Endothelial cell of hepatic sinusoid (primary cell): ENCODE results near the gene ARHGAP42.

Experiments used
- in situ Hi-C: cut with HindIII; loops from 2 replicates; pipeline ENCODE4 v1.10.0; 2017; ENCODE audit warnings: low sequenced_read_pairs

ARHGAP42 gene

GRCh38 chr11:100753571-100753970, 66.5 kb downstream of the ARHGAP42 start:
- in situ Hi-C loops, result no loop called here

GRCh38 chr11:100756559-100756958, 69.5 kb downstream of the ARHGAP42 start:
- in situ Hi-C loops, result no loop called here

DNA sequence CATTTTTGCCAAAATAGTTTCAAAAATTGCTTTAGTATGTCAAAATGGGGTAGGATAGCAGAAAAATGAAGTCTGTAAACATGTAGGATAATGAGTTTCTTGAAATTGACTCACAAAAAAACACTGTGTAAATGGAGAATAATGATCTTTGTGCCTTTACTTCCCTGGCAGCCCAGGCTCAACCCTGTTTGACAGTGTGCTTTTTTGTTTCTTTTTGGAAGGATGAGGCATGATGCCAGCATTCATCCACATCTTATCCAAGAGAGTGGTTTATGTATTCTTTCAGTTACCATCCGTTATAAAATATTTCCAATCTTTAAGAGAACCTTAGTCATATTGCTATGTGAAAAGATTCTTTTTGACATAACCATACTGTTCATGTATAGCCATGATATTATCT, 70.6 kb downstream of the ARHGAP42 start:
- in situ Hi-C loops, result no loop called here

GRCh38 chr11:100759106-100759505, 72.0 kb downstream of the ARHGAP42 start:
- in situ Hi-C loops, result no loop called here

DNA sequence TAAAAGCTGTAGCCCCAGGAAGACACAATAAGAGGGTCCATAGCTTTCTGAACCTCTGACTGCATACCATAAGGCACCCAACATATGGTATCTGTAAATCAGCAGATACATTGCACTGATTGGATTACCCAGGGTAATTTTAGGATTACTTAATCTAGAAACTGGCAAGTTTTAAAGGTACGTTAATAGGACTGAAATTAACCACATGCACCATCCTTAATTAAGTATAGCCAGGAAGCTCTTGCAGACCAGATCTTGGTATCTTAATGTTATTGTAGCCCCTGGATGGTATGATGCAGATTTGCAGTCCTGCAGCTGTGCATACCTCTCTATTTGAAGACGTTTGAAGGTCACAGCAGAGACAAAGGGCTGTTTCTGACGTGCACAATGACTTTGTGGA, 72.8 kb downstream of the ARHGAP42 start:
- in situ Hi-C loops, result no loop called here

- in situ Hi-C loops, result no loop called here
Observed at GRCh38 chr11:100760744-100761143, 73.7 kb downstream of the ARHGAP42 start.

DNA sequence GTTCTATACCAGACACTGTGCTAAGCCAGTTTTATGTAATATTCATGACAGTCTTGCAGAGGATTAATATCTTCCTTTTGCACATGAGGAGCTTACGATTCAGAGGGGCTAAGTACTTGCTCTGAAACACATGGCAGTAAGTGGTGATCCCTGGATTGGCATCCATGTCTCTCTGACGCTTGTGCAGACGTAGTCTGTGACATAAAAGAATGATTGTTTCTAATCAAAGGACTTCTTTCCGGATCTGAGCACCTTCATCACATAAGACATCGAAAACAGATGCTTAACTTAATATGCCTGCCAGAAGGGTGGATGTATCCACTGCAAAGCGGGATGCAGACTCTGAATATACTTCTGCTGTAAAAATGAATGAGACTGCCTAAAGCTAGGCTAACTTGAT, 74.8 kb downstream of the ARHGAP42 start:
- in situ Hi-C loops, result no loop called here

- in situ Hi-C loops, result no loop called here
Observed at GRCh38 chr11:100766764-100767163, 79.7 kb downstream of the ARHGAP42 start.

- in situ Hi-C loops, result no loop called here
Observed at GRCh38 chr11:100769165-100769564, 82.1 kb downstream of the ARHGAP42 start.

- in situ Hi-C loops, result no loop called here
Observed at GRCh38 chr11:100769617-100770016, 82.5 kb downstream of the ARHGAP42 start.

- in situ Hi-C loops, result no loop called here
Observed at GRCh38 chr11:100774132-100774531, 87.0 kb downstream of the ARHGAP42 start.

- in situ Hi-C loops, result no loop called here
Observed at GRCh38 chr11:100774859-100775258, 87.8 kb downstream of the ARHGAP42 start.

DNA sequence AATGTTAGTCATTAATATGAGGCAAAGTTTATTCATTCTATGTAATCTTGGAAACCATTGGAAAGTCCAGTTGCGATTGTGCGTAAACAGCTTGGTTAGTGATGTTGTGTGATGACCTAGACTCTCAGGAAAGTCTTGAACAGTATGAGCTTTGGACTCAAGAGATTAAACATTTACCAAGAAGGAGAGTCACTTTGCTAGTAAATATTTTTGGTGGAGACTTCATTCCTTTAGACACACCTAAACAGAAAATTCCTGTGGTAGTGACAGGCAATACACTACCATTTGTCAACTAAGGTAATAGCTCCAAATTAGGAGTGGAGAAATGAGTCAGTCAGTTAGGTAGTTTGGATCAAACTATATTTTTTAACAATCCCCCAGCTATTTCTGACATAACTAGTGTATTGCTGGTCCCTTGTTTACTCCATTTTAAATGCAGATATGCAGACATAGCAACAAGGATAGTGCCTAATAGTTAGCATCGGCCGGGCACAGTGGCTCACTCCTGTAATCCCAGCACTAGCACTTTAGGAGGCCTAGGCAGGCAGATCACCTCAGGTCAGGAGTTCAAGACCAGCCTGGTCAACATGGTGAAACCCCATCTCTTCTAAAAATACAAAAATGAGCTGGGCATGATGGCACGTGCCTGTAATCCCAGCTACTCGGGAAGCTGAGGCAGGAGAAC, 89.3 kb downstream of the ARHGAP42 start:
- in situ Hi-C loops, result no loop called here

DNA sequence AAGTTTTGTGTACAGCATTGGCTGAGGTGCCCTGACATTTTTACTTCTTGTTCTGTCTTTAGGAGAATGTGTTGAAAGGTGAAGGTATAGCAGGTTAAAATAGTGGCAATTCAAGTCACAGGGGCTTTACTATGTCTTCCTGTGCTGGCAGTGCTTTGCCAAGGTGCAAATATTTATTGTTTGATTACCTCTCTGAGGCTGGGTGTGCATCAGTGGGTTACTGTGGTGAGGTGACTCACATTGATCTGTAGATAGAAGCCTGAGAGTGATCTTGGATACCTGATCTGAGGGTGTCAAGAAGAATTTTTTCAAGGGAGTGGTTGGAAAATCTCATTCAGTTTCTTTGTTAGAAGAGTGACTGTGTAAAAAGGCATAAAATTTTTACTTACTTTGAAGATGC, 90.0 kb downstream of the ARHGAP42 start:
- in situ Hi-C loops, result no loop called here

DNA sequence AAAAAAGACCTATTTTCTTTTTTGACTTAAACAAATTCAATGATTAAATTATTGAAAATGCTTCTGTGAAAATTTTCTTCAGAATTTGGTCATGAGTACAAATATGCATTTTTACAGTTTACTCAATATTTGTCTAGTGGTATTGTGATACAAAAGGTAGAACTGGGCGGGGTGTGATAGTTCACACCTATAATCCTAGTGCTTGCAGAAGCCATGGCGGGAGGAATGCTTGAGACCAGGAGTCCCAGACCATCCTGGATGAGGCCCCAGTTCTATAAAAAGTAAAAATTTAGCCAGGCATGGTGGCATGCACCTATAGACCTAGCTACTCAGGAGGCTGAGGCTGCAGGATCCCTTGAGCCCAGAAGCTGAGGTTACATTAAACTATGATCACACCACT, 90.6 kb downstream of the ARHGAP42 start:
- in situ Hi-C loops, result no loop called here

DNA sequence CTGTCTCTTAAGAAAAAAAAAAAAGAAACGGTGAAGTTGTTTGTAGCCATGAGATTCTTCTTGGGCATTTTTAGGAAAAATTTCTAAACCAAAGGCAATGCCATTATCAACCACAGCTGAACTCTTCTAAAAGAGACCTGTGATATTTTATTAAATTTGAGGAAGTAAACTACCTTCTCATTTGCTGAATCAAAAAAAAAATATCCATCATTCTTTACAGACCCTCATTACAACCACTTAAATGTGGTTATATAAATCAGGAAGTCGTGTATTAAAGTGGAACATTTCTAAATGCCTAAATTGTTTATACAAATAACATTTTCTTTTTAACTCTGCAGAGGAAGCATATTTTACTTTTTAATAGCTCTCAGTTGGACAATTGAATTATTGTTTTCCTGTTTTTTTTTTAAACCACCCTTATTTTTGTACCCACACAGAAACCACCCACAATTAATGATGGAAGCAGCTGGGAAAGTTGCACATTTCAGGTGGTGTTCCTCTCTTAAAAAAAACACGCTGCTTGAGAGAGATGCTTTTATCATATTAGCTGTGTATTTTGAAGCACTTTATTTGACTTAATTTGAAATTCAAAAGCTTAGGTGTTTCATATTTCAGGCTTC, 91.2 kb downstream of the ARHGAP42 start:
- in situ Hi-C loops, result no loop called here

- in situ Hi-C loops, result no loop called here
Observed at GRCh38 chr11:100780470-100780869, 93.4 kb downstream of the ARHGAP42 start.

- in situ Hi-C loops, result no loop called here
Observed at GRCh38 chr11:100785148-100785983, 98.3 kb downstream of the ARHGAP42 start.

- in situ Hi-C loops, result no loop called here
Observed at GRCh38 chr11:100788561-100789295, 101.6 kb downstream of the ARHGAP42 start.

DNA sequence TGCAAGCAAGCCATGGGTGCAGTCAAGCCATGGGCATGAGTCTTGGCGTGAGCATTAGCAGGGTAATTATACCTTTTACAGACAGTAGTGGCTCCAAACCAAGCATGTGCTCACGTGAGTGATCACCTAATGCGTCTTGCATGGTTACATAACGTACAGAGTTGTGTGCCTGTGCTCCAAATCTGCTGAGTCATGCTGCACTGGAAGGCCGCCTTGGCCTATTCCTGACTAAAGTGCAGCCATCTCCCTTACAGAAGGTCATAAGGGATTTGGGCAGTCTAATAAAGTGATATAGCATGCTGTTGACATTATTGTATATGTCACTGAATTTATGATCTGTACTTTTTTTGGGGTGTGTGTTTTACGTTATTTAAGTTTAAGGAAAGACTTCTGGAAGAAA, 102.4 kb downstream of the ARHGAP42 start:
- in situ Hi-C loops, result no loop called here

- in situ Hi-C loops, result no loop called here
Observed at GRCh38 chr11:100790073-100790472, 103.0 kb downstream of the ARHGAP42 start.
